Astrocyte (in vitro differentiated cells and primary cell): ENCODE measurements around the gene TMEM92. TPM values are rescaled to one million over a fixed set of nuclear protein-coding genes. Genes with fewer than 3 reads are reported as not detected.
A peak's percentile ranks its signal among the peaks of the same experiment; 100 is the strongest.

ENCODE experiments used
- DNase-seq: peaks from one replicate; pipeline ENCODE4 v3.0.0-alpha.2; 2010; ENCODE audit warnings: low read depth
- FAIRE-seq: peaks from 2 replicates; lab custom pipeline; 2011; peaks lifted over from hg19 to GRCh38; lab: Jason Lieb, UNC
- H2AFZ ChIP-seq: 2 replicates; pipeline ENCODE4 v1.6.0; 2012; ENCODE audit warnings: low read depth, low read length, inconsistent platforms
- H3K27ac ChIP-seq: 2 replicates; pipeline ENCODE4 v1.5.1; 2011; ENCODE audit warnings: low read depth, low read length, inconsistent platforms
- H3K27me3 ChIP-seq: 2 replicates; pipeline ENCODE4 v1.6.0; 2011; ENCODE audit warnings: low read length, inconsistent platforms; ENCODE audit not compliant: insufficient read depth
- H3K36me3 ChIP-seq: 2 replicates; pipeline ENCODE4 v1.5.1; 2011; ENCODE audit warnings: low read length, inconsistent platforms; ENCODE audit not compliant: insufficient read depth
- H3K4me1 ChIP-seq: 2 replicates; pipeline ENCODE4 v1.5.1; 2011; ENCODE audit warnings: low read length, inconsistent platforms; ENCODE audit not compliant: insufficient read depth
- H3K4me2 ChIP-seq: 2 replicates; pipeline ENCODE4 v1.6.0; 2012; ENCODE audit warnings: low read length, inconsistent platforms
- H3K4me3 ChIP-seq: 2 replicates; pipeline ENCODE4 v1.5.1; 2011; ENCODE audit warnings: low read depth, mild to moderate bottlenecking, low read length, inconsistent platforms; ENCODE audit not compliant: insufficient read depth
- H3K79me2 ChIP-seq: 2 replicates; pipeline ENCODE4 v1.6.0; 2012; ENCODE audit warnings: mild to moderate bottlenecking, low read length, inconsistent platforms; ENCODE audit not compliant: insufficient read depth
- H3K9ac ChIP-seq: 2 replicates; pipeline ENCODE4 v1.6.0; 2012; ENCODE audit warnings: mild to moderate bottlenecking, low read length, inconsistent platforms
- H3K9me3 ChIP-seq: 2 replicates; pipeline ENCODE4 v1.5.1; 2012; ENCODE audit warnings: low read depth, mild to moderate bottlenecking, low read length, inconsistent platforms; ENCODE audit not compliant: insufficient read depth
- H4K20me1 ChIP-seq: 2 replicates; pipeline ENCODE4 v1.6.0; 2012; ENCODE audit warnings: low read length, inconsistent platforms; ENCODE audit not compliant: insufficient read depth
- H3K27ac Mint-ChIP-seq: one replicate; pipeline ENCODE4 v1.8.0; 2021; ENCODE audit warnings: mild to moderate bottlenecking, mixed read lengths; ENCODE audit not compliant: unreplicated experiment
- H3K27me3 Mint-ChIP-seq: one replicate; pipeline ENCODE4 v1.8.0; 2021; ENCODE audit warnings: low read depth, mixed read lengths; ENCODE audit not compliant: unreplicated experiment
- H3K36me3 Mint-ChIP-seq: one replicate; pipeline ENCODE4 v1.8.0; 2021; ENCODE audit warnings: low read depth, mixed read lengths; ENCODE audit not compliant: unreplicated experiment
- H3K4me1 Mint-ChIP-seq: one replicate; pipeline ENCODE4 v1.8.0; 2021; ENCODE audit warnings: low read depth, mixed read lengths; ENCODE audit not compliant: unreplicated experiment
- H3K4me3 Mint-ChIP-seq: one replicate; pipeline ENCODE4 v1.8.0; 2021; ENCODE audit warnings: mild to moderate bottlenecking, moderate library complexity, mixed read lengths; ENCODE audit not compliant: unreplicated experiment
- H3K9me3 Mint-ChIP-seq: one replicate; pipeline ENCODE4 v1.8.0; 2021; ENCODE audit warnings: mild to moderate bottlenecking, mixed read lengths; ENCODE audit not compliant: unreplicated experiment
- CTCF ChIP-seq: IDR thresholded peaks from 2 replicates; pipeline ENCODE4 v1.5.1; 2011; ENCODE audit warnings: low read depth, mild to moderate bottlenecking, inconsistent platforms, low read length, moderate library complexity; ENCODE audit not compliant: insufficient read depth
- EZH2 ChIP-seq: IDR thresholded peaks from 2 replicates; pipeline ENCODE4 v1.6.1; 2012; ENCODE audit warnings: mild to moderate bottlenecking, low read length, inconsistent platforms; ENCODE audit not compliant: insufficient read depth
- total RNA-seq: library from RNA; stranded (reverse); gene quantifications from 2 replicates; pipeline ENCODE4 v1.2.1, GENCODE V29; 2021

Gene TMEM92
- total RNA-seq, 1 donor from 2014 or later: 18.3 TPM

GRCh38 chr17:50267074-50267841 is 7.0 kb upstream of the TMEM92 start:
- TF ChIP-seq CTCF (no peak), EZH2 (no peak)
- Mint-ChIP-seq H3K4me3 (peak overlapping the region; percentile 57), H3K36me3 (peaks cover 4% of the 10 kb centered on the region), H3K27ac (peak overlapping the region; percentile 75), H3K9me3 (no peaks in the 10 kb centered on the region), H3K4me1 (peaks cover 78% of the 10 kb centered on the region), H3K27me3 (no peaks in the 10 kb centered on the region)
- Histone ChIP-seq H3K4me1 (peaks cover 83% of the 10 kb centered on the region), H3K9me3 (no peaks in the 10 kb centered on the region), H3K27me3 (no peaks in the 10 kb centered on the region), H2AFZ (no peak overlapping the region), H3K36me3 (no peaks in the 10 kb centered on the region), H3K79me2 (peaks cover 50% of the 10 kb centered on the region), H3K27ac (peak overlapping the region; percentile 69), H3K4me2 (peak overlapping the region; percentile 79), H3K4me3 (no peak overlapping the region), H3K9ac (peak overlapping the region; percentile 60), H4K20me1 (no peaks in the 10 kb centered on the region)
- FAIRE-seq (no peak), DNase-seq (no peak)

GRCh38 chr17:50268026-50268425 is 6.2 kb upstream of the TMEM92 start:
- Histone ChIP-seq H3K4me3 (no peak overlapping the region), H3K4me1 (peaks cover 91% of the 10 kb centered on the region), H3K9ac (peak overlapping the region; percentile 60), H3K4me2 (peak overlapping the region; percentile 79), H4K20me1 (no peaks in the 10 kb centered on the region), H3K36me3 (no peaks in the 10 kb centered on the region), H3K9me3 (no peaks in the 10 kb centered on the region), H3K27me3 (no peaks in the 10 kb centered on the region), H2AFZ (no peak overlapping the region), H3K79me2 (peaks cover 57% of the 10 kb centered on the region), H3K27ac (no peak overlapping the region)
- H3K36me3 Mint-ChIP-seq: peaks cover 4% of the 10 kb centered on the region
- peak overlapping the region; percentile 54 for H3K4me3 Mint-ChIP-seq
- H3K4me1 Mint-ChIP-seq: peaks cover 76% of the 10 kb centered on the region
- FAIRE-seq (no peak), DNase-seq (no peak)
- H3K27me3 Mint-ChIP-seq: no peaks in the 10 kb centered on the region
- H3K9me3 Mint-ChIP-seq: no peaks in the 10 kb centered on the region
- H3K27ac Mint-ChIP-seq: peak overlapping the region; percentile 77
- TF ChIP-seq CTCF (no peak), EZH2 (no peak)

- FAIRE-seq: no peak
- H4K20me1 ChIP-seq: no peaks in the 10 kb centered on the region
- peaks cover 90% of the 10 kb centered on the region for H3K4me1 ChIP-seq
- Mint-ChIP-seq H3K36me3 (peaks cover 4% of the 10 kb centered on the region), H3K4me1 (peaks cover 68% of the 10 kb centered on the region), H3K27me3 (no peaks in the 10 kb centered on the region), H3K4me3 (peak overlapping the region; percentile 40), H3K9me3 (no peaks in the 10 kb centered on the region), H3K27ac (peak overlapping the region; percentile 77)
- H3K9me3 ChIP-seq: no peaks in the 10 kb centered on the region
- H3K27me3 ChIP-seq: no peaks in the 10 kb centered on the region
- DNase-seq: no peak
- H3K4me2 ChIP-seq: peak overlapping the region; percentile 71
- peak overlapping the region; percentile 2 for H3K27ac ChIP-seq
- TF ChIP-seq EZH2 (no peak), CTCF (no peak)
- H3K36me3 ChIP-seq: no peaks in the 10 kb centered on the region
- H2AFZ ChIP-seq: no peak overlapping the region
- H3K79me2 ChIP-seq: peaks cover 61% of the 10 kb centered on the region
- H3K4me3 ChIP-seq: no peak overlapping the region
- peak overlapping the region; percentile 20 for H3K9ac ChIP-seq
Measured at GRCh38 chr17:50268743-50269275, 5.5 kb upstream of the TMEM92 start.
